HG03521 (cell line): ENCODE measurements around the gene CLEC4M.
"Not testable (repeated sequence)": the region's sequence is repeated elsewhere in the genome, so short reads cannot be mapped to it uniquely, and the experiment has no call there.

ENCODE experiments used
- ATAC-seq: cut with Tn5 transposase; IDR thresholded peaks from one replicate; pipeline ENCODE4 v1.9.1; 2021; ENCODE audit warnings: mild to moderate bottlenecking, moderate library complexity; ENCODE audit not compliant: unreplicated experiment

CLEC4M gene

DNA sequence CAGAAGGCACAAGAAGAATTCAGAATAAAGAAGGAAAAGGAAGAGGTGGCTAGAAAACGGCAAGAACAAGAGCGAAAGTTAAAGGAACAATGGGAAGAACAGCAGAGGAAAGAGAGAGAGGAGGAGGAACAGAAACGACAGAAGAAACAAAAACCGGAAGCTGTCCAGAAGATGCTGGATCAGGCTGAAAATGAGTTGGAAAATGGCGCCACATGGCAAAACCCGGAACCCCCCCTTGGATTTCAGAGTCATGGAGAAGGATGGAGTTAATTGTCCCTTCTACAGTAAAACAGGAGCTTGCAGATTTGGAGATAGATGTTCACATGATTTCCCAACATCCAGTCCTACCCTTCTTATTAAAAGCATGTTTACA is 22.4 kb upstream of the CLEC4M start:
- no peak for ATAC-seq

DNA sequence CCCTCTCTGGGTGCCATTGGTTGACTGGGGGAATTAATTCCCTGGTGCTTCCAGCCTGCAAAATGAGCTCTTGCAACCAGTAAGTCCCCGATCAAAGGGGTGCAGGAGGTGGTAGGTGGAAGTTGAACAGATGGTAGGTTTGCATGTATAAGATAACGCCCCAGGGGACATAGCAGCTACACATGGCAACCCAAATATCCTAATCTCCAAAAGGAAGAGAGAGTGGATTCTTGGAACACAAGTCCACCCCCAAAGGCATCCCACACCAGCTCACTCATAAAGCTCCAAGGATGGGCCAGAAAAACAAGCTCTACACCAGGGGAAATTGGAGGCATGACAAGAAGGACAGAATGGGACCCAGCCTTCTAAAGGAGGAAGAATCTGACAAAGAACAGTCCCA is 20.5 kb upstream of the CLEC4M start:
- ATAC-seq = no peak

DNA sequence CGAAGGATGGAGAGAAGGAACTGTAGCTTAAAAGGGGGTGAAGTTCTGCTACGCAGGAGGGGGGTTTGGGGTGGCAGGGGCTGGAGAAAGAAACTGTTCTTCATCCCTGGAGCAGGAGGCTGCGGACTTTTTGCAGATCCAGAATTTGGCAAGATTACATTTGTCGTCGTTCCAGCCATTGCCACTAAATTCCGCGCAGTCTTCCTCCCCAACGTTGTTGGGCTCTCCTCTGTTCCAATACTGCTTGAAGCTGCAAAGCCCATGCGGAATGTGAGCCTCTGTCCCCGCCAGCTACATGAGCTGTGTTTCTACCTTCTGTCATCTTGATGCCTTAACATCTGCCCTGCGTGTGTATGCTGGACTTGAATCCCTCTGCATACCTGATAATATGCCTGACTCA is 20.1 kb upstream of the CLEC4M start:
- no peak for ATAC-seq

DNA sequence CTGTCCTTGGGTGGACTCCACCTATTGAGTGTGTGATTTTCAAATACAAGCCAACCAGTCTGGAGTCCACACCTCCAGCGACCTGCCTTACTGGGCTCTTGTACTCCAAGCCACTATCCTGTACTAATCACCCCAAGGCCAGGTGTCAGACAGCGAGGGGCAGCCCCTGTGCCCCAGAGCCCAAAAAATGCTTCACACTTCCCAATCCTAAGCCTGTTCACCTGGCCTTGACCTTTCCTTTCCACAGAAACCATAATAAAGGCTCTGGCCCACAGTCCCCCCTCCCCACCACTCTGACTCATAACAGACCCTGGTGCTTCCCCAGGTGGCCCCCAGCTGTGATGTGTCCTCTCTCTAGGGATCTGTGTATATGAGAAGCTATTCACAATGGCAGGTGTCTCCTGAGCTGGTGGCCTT is 19.6 kb upstream of the CLEC4M start:
- no peak for ATAC-seq

DNA sequence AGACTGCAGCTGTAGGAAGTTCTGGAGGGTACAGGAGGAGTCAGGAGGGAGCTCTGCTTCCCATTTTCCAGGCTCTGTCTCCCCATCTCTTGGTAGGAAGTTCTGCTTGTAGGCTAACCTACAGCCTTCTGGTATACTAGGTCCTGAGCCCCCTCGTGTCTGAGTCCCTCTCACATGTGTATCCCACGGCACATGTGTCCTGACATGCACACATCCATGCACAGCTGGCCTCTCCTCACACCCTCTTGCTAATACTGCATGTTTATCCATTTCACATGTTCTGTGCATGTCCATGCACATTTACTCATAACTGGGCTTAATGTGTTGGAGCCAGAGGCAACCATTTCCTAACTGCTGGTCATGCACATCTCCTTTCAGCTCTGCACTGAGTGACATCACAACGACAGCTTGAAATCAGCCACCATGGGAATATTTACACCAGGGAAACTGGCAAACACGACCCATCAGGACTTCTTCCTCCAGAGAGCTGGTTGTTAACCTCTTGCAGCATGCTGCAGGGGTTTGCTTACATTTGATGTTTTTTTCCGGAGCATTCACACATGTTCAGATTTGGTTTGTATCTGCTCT is 18.8 kb upstream of the CLEC4M start:
- ATAC-seq = no peak

DNA sequence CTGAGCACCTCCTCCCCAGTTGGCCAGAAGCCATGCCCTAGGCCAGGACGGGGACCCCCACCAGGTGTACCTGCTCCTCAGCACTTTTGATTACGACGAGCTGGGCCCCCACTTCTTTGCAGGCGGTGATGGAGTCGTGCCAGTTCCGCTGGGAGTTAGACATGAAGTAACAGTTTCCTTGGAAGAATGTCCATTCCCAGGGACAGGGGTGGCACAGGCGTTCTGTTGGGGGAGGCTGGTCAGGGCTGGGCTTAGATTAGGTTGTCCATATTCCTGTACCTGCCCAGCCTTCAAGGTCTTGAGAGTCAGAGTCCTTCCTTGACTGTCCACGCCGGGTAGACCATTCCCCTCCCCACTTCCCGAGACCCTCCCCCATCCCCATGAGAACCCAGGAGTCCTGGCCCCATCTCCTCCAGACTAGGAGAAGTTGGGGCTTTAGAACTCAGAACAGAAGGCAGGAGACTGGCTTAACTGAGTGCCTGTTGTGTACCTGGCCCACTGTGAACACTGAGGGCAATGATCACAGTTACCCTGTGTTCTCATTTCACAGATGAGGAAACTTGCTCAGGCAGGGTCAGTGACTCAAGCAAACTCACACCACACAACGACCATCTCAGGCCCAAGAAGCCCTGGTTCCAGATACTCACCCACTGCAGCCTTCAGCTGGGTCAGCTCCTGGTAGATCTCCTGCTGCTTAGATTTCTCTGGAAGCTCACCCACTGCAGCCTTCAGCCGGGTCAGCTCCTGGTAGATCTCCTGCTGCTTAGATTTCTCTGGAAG is 18.0 kb upstream of the CLEC4M start:
- no peak for ATAC-seq

DNA sequence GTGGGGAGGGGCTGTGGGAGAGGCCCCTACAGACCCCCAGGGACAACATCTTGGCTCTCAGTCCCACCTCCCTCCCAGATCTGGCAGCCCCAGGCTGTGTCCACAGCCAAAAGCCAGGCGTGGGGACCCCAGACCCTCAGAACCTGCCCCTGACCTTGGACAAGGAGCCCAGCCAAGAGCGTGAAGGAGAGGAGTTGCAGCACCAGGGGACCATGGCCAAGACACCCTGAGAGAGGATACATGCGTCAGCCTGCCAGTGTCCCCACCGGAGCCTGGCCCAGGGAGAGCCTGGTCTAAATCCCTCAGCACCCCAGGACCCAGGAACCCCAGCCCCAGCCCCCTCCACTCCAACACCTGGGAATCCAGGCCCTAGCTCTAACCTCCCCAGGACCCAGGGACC is 16.7 kb upstream of the CLEC4M start:
- not testable (repeated sequence) for ATAC-seq

DNA sequence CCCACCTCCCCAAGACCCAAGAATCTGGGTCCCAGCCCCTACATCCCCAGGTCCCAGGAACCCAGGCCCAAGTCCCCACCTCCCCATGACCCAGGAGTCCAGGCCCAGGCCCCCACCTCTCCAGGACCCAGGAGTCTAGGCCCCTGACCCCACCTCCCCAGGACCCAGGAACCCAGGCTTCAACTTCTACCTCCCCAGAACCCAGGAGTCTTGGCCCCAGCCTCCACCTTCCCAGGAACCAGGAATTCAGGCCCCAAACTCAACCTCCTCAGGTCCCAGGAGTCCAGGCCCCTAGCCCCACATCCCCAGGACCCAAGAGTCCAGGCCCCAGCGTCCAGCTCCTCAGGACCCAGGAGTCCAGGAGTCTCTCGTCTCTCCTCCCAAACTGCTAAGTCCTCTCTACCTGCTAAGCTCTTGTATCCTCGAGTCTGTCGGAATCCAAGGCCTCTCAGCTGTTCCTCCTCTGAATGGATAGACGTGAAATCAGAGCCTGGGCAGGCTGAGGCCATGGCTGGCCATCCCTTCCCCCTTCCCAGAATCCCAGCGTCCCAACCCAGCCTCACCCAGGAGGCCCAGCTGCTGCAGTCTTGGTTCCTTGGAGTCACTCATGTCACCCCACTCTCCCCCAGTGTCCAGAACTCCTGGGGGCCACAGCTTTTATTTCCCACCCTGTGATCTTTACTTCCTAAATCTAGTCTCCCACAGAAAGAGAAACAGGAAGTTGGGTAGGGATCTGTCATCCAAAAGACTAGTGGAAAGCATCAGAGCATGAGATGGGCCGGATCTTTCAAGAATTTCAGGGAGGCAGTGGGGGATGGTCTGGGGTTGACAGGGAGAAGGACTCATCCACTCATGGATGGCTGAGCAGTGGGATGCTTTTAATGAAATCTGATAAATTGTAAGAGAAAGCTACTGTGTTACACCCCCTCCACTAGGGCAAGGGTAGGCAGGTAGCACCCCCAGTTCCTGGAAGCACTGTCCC is 15.8 kb upstream of the CLEC4M start, which contains the start of gene CD209:
Gene CD209 (minus strand): TSS at position 632 of the 982 bp plus-strand sequence. CDS start 23 bp downstream, at position 609.
- no peak for ATAC-seq

DNA sequence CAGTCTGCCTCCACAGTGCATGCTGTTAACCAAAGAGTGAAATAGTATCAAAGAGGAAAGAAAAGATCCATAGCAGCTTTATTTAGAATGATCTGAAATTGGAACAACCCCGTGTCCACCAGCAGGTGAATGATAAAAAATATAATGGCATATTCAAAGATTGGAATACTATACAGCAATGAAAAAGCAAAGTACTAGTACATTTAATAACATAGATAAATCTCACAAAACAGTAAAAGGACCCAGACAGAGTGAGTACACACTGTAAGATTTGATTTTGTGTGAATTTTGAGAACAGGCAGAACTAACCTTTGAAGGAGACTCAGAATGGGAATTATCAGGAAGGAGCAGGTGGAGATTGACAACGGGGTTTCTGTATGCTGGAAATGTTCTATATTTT is 14.9 kb upstream of the CLEC4M start:
- no peak for ATAC-seq

DNA sequence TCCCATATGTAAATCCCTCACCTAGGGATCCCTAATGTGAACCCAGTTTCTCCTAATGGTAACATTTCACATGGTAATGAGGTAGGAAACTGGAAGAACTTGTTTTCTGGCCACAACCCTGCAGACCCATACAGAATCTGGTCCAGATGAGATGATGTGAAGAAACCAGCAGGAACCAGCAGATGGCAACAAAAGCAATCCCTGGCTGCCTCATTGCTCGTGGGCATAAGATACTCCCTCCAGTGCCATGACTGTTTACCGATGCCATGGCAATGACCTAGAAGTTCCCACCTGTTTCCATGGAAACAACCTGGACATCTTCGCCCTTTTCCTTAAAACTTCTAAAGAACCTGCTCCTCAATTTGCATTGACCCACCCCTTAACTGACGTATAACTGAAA is 14.3 kb upstream of the CLEC4M start:
- ATAC-seq = no peak

DNA sequence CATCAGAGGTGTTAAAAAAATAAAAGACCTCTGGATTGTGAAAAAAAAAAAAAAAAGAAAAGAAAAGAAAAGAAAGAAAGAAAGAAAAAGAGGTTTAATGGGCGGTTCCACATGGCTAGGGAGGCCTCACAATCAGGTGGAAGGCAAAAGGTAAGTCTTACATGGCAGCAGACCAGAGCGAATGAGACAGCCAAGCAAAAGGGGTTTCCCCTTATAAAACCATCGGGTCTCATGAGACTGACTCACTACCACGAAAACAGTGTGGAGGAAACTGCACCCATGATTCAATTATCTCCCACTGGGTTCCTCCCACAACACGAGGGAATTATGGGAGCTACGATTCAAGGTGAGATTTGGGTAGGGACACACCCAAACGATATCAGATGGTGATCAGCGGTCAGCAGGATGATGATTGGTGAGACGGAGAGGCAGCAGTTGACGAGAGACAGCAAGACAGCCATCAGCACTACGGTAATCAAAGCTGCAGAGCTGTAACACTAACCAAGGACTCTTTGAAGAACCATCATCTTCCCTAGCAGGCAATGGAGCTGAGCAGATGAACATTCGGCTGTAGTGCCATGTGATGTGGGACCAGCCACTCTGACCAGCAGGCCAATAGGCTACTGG is 11.8 kb upstream of the CLEC4M start:
- no peak for ATAC-seq

DNA sequence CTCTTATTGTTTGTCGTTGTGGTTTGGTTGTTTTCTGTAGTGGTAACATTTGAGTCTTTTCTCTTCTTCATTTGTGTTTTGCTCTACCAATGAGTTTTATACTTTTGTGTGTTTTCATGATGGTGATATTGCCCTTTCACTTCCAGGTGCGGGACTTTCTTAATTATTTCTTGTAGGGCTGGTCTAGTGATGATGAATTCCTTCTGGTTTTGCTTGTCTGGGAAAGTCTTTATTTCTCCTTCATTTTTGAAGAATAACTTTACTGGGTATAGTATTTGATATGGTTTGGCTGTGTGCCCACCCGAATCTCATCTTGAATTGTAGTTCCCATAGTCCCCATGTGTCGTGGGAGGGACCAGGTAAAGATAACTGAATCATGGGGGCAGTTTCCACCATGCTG is 6.8 kb upstream of the CLEC4M start:
- ATAC-seq = no peak

DNA sequence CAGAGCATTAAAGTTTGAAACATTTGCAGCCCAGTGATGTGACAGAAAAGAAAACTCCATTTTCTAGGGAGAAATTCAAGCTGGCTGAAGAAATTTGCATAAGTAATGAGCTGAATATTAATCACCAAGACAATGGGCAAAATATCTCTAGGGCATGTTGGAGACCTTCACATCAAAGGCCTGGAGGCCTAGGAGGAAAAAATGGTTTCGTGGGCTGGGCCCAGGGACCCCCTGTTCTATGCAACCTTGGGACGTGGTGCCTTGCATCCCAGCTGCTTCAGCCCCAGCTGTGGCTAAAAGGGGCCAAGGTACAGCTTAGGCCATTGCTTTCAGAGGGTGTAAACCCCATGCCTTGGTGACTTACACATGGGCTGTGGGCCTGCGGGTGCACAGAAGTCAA is 5.7 kb upstream of the CLEC4M start:
- ATAC-seq = no peak

DNA sequence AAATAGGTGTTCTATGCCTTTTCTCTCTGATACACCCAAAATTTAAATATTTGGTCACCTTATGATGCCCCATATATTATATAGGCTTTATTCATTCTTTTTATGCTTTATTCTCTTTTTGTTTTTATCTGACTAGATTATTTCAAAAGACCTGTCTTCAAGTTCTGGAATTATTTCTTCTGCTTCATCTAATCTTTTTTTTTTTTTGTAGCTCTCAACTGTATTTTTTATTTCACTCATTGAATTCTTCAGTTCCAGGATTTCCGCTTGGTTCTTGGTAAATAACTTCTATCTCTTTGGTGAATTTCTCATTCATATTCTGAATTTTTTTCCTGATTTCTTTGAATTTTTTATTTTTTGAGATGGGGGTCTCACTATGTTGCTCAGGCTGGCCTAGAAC is 3.9 kb upstream of the CLEC4M start:
- ATAC-seq = no peak

DNA sequence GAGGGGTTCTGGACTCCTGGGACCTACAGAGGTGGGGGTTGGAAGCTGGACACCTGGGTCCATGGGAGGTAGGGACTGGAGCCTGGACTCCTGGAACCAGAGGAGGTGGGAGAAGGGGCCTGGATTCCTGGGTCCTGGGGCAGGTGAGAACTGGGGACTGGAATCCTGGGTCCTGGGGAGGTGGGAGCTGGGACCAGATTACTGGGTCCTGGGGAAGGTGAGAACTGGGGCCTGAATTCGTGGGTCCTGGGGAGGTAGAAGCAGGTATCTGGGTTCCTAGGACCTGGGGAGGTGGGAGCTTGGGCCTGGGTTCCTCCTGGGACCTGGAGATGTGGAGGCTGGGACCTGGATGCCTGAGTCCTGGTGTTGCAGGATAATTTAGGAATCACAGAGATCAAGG is 653 bp downstream of the CLEC4M start:
- ATAC-seq = no peak

DNA sequence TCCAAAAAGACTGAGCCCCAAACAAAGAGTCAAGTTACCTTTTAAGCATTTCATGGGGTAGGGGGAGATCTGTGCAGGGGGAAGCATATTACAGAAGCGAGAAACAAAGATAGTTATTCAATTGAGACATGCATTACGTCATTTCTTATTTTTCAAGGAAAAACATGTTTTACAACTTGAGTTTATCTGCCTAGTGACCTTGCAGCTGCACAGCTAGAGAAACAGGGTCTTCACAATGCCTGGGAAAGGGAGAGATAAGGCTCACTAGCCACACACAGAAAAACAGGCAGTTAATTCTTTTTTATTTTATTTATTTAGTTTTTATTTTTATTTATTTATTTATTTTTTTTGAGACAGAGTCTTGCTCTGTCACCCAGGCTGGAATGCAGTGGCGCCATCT is 1.1 kb downstream of the CLEC4M start:
- ATAC-seq = not testable (repeated sequence)

DNA sequence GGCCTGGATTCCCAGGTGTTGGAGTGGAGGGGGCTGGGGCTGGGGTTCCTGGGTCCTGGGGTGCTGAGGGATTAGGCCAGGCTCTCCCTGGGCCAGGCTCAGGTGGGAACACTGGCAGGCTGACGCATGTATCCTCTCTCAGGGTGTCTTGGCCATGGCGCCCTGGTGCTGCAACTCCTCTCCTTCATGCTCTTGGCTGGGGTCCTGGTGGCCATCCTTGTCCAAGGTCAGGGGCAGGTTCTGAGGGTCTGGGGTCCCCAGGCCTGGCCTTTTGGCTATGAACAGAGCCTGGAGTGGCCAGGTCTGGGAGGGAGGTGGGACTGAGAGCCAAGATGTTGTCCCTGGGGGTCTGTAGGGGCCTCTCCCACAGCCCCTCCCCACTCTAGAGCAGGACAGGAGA is 2.0 kb downstream of the CLEC4M start:
- not testable (repeated sequence) for ATAC-seq

DNA sequence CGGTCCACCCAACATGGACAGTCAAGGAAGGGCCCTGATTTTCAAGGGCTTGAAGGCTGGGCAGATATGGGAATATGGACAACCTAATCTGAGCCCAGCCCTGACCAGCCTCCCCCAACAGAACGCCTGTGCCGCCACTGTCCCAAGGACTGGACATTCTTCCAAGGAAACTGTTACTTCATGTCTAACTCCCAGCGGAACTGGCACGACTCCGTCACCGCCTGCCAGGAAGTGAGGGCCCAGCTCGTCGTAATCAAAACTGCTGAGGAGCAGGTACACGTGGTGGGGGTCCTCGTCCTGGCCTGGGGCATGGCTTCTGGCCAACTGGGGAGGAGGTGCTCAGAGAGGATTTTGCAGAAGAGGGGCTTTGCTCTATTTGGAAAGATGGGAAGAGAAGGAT is 3.5 kb downstream of the CLEC4M start:
- no peak for ATAC-seq

DNA sequence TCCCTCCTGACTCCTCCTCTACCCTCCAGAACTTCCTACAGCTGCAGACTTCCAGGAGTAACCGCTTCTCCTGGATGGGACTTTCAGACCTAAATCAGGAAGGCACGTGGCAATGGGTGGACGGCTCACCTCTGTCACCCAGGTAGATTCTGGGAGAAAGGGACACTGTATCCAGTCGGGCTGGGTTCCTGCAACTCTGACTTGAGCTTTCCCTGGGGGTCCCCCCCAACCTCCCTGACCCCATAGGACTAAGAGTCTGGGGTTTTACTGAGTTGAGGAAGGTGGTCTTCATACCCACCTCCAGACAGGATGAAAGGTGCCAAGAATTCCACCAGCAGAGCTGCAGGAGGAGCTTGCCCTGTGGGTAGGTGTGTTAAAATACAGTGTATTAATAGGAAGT is 4.4 kb downstream of the CLEC4M start:
- ATAC-seq = no peak

DNA sequence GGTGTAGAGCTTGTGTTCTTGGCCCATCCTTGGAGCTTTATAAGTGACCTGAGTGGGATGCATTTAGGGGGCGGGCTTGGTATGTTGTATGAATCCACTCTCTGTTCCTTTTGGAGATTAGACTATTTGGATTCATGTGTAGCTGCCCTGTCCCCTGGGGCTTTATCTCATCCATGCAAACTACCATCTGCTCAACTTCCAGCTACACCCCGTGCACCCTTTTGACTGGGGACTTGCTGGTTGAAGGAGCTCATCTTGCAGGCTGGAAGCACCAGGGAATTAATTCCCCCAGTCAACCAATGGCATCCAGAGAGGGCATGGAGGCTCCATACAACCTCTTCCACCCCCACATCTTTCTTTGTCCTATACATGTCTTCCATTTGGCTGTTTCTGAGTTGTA is 6.1 kb downstream of the CLEC4M start:
- ATAC-seq = no peak

DNA sequence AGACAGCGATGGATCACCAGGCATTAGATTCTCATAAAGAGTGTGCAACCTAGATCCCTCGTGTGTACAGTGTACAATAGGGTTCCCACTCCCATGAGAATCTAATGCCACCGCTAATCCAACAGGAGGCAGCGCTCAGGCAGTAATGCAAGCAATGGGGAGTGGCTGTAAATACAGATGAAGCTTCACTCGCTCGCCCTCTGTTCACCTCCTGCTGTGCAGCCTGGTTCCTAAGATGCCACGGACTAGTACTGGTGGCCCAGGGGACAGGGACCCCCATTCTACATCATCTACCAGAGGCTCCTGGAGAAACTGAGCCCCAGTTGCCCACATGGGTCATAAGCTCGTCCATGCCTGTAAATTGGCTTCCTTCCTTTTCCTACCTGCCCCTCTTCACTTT is 8.0 kb downstream of the CLEC4M start:
- ATAC-seq = no peak
